ENCODE results near the gene USP44. TPM values are rescaled to one million over a fixed set of nuclear protein-coding genes. Genes with fewer than 3 reads are reported as not detected.

Gene USP44
- total and polyA plus RNA-seq, 2 of the 8 experiments (the other 6 are each of a cell fraction or from before 2014, with no cell fraction given): 129 to 197 TPM

DNA sequence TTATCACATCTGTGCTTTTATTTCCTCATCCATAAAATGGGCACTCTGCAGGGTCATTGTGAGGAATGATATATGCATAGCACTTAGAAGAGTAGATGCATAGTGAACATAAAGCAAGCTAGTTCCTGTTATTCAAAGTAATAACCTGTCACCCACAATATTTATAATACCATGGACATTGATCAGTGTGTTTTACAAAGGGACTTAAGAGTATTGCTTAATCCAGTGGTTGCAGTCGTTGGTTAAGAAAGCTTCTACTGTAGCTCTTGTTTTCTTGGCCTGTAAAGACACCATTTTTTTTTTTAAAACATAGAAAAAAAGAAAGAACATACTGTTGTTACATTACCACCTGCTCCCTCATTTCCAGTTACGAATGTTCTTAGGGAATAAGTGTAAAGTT, 64.3 kb downstream of the USP44 start (continued):
- TF ChIP-seq, protein P1, sequence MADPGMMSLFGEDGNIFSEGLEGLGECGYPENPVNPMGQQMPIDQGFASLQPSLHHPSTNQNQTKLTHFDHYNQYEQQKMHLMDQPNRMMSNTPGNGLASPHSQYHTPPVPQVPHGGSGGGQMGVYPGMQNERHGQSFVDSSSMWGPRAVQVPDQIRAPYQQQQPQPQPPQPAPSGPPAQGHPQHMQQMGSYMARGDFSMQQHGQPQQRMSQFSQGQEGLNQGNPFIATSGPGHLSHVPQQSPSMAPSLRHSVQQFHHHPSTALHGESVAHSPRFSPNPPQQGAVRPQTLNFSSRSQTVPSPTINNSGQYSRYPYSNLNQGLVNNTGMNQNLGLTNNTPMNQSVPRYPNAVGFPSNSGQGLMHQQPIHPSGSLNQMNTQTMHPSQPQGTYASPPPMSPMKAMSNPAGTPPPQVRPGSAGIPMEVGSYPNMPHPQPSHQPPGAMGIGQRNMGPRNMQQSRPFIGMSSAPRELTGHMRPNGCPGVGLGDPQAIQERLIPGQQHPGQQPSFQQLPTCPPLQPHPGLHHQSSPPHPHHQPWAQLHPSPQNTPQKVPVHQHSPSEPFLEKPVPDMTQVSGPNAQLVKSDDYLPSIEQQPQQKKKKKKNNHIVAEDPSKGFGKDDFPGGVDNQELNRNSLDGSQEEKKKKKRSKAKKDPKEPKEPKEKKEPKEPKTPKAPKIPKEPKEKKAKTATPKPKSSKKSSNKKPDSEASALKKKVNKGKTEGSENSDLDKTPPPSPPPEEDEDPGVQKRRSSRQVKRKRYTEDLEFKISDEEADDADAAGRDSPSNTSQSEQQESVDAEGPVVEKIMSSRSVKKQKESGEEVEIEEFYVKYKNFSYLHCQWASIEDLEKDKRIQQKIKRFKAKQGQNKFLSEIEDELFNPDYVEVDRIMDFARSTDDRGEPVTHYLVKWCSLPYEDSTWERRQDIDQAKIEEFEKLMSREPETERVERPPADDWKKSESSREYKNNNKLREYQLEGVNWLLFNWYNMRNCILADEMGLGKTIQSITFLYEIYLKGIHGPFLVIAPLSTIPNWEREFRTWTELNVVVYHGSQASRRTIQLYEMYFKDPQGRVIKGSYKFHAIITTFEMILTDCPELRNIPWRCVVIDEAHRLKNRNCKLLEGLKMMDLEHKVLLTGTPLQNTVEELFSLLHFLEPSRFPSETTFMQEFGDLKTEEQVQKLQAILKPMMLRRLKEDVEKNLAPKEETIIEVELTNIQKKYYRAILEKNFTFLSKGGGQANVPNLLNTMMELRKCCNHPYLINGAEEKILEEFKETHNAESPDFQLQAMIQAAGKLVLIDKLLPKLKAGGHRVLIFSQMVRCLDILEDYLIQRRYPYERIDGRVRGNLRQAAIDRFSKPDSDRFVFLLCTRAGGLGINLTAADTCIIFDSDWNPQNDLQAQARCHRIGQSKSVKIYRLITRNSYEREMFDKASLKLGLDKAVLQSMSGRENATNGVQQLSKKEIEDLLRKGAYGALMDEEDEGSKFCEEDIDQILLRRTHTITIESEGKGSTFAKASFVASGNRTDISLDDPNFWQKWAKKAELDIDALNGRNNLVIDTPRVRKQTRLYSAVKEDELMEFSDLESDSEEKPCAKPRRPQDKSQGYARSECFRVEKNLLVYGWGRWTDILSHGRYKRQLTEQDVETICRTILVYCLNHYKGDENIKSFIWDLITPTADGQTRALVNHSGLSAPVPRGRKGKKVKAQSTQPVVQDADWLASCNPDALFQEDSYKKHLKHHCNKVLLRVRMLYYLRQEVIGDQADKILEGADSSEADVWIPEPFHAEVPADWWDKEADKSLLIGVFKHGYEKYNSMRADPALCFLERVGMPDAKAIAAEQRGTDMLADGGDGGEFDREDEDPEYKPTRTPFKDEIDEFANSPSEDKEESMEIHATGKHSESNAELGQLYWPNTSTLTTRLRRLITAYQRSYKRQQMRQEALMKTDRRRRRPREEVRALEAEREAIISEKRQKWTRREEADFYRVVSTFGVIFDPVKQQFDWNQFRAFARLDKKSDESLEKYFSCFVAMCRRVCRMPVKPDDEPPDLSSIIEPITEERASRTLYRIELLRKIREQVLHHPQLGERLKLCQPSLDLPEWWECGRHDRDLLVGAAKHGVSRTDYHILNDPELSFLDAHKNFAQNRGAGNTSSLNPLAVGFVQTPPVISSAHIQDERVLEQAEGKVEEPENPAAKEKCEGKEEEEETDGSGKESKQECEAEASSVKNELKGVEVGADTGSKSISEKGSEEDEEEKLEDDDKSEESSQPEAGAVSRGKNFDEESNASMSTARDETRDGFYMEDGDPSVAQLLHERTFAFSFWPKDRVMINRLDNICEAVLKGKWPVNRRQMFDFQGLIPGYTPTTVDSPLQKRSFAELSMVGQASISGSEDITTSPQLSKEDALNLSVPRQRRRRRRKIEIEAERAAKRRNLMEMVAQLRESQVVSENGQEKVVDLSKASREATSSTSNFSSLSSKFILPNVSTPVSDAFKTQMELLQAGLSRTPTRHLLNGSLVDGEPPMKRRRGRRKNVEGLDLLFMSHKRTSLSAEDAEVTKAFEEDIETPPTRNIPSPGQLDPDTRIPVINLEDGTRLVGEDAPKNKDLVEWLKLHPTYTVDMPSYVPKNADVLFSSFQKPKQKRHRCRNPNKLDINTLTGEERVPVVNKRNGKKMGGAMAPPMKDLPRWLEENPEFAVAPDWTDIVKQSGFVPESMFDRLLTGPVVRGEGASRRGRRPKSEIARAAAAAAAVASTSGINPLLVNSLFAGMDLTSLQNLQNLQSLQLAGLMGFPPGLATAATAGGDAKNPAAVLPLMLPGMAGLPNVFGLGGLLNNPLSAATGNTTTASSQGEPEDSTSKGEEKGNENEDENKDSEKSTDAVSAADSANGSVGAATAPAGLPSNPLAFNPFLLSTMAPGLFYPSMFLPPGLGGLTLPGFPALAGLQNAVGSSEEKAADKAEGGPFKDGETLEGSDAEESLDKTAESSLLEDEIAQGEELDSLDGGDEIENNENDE (IDR thresholded peaks at IDR 0.05; ENCODE audit: insufficient replicate concordance, low read length): no peak
- TF ChIP-seq, protein P2, sequence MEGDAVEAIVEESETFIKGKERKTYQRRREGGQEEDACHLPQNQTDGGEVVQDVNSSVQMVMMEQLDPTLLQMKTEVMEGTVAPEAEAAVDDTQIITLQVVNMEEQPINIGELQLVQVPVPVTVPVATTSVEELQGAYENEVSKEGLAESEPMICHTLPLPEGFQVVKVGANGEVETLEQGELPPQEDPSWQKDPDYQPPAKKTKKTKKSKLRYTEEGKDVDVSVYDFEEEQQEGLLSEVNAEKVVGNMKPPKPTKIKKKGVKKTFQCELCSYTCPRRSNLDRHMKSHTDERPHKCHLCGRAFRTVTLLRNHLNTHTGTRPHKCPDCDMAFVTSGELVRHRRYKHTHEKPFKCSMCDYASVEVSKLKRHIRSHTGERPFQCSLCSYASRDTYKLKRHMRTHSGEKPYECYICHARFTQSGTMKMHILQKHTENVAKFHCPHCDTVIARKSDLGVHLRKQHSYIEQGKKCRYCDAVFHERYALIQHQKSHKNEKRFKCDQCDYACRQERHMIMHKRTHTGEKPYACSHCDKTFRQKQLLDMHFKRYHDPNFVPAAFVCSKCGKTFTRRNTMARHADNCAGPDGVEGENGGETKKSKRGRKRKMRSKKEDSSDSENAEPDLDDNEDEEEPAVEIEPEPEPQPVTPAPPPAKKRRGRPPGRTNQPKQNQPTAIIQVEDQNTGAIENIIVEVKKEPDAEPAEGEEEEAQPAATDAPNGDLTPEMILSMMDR (IDR thresholded peaks at IDR 0.05; ENCODE audit: control extremely low read depth in 1 of 3, insufficient read depth in 1 of 3, low read depth in 1 of 3, low read length in 3 of 3): no peak
- TF ChIP-seq TAF1 (IDR thresholded peaks at IDR 0.05; ENCODE audit: low read depth, low read length) (no peak), KDM4A (IDR thresholded peaks at IDR 0.05; ENCODE audit: low read depth, low read length, severe bottlenecking) (no peak), RAD21 (IDR thresholded peaks at IDR 0.05 in 1 of 2, conservative IDR thresholded peaks at IDR 0.05 in 1 of 2; ENCODE audit: low read depth in 2 of 2, low read length in 2 of 2) (no peak), CEBPB (IDR thresholded peaks at IDR 0.05; ENCODE audit: low read depth, low read length) (no peak), POU5F1 (IDR thresholded peaks at IDR 0.05; ENCODE audit: low read depth, low read length) (no peak), RNF2 (IDR thresholded peaks at IDR 0.05; ENCODE audit: borderline replicate concordance, low read depth, low read length, missing control alignments, poor library complexity, severe bottlenecking) (no peak)
